Mucosa of rectum (tissue), 2 donors: ENCODE results near the gene EBNA1BP2.
"Not testable (repeated sequence)": the region's sequence is repeated elsewhere in the genome, so short reads cannot be mapped to it uniquely, and the experiment has no call there.

ENCODE experiments used
- H3K27ac ChIP-seq, 2 donors: one replicate each; pipeline ENCODE4 v1.7.0; 2013; ENCODE audit warnings: inconsistent platforms in 2 of 2, low read depth in 2 of 2, low read length in 2 of 2
- H3K27me3 ChIP-seq, 2 donors: one replicate each; pipeline ENCODE4 v1.7.0; 2013; ENCODE audit warnings: low read length in 2 of 2; ENCODE audit not compliant: control insufficient read depth in 2 of 2, insufficient read depth in 2 of 2
- H3K36me3 ChIP-seq, 2 donors: one replicate each; pipeline ENCODE4 v1.7.0; 2013; ENCODE audit warnings: low read length in 2 of 2; ENCODE audit not compliant: control insufficient read depth in 2 of 2, insufficient read depth in 2 of 2
- H3K4me1 ChIP-seq, 2 donors: one replicate each; pipeline ENCODE4 v1.7.0; 2013; ENCODE audit warnings: low read length in 2 of 2, mild to moderate bottlenecking in 1 of 2; ENCODE audit not compliant: control insufficient read depth in 2 of 2, insufficient read depth in 2 of 2
- H3K4me3 ChIP-seq, 2 donors: one replicate each; pipeline ENCODE4 v1.7.0; 2013; ENCODE audit warnings: low read length in 2 of 2
- H3K9ac ChIP-seq, 2 donors: one replicate each; pipeline ENCODE4 v1.7.0; 2013; ENCODE audit warnings: low read length in 2 of 2, low read depth in 1 of 2, mild to moderate bottlenecking in 1 of 2
- H3K9me3 ChIP-seq, 2 donors: one replicate each; pipeline ENCODE4 v1.7.0; 2013; ENCODE audit warnings: low read length in 2 of 2; ENCODE audit not compliant: control insufficient read depth in 2 of 2
- donor health status: healthy.
- donor health status: Normal muscosa, but diverticular disease.

The EBNA1BP2 gene

DNA sequence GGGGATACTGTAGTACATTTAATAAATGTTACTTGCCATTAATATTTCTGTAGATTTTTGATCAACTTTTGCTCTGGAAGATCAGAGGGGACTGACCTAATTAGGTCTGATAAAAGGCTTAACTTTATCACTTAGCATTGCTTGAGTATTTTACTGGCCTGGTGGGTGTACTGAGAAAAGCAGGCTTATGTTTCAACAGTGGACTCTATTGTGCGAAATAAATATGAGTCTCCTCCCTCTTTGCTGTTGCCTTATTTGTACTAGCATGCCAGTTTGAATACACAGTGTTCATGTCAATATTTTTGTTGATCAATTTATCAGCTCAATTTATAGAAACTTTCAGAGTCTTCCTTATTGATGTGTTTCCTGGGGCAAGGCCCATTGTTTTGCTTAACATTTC lies 49.1 kb downstream of the EBNA1BP2 start:
- H3K27ac ChIP-seq = no peak overlapping the region
- no peaks in the 10 kb centered on the region for H3K27me3 ChIP-seq

DNA sequence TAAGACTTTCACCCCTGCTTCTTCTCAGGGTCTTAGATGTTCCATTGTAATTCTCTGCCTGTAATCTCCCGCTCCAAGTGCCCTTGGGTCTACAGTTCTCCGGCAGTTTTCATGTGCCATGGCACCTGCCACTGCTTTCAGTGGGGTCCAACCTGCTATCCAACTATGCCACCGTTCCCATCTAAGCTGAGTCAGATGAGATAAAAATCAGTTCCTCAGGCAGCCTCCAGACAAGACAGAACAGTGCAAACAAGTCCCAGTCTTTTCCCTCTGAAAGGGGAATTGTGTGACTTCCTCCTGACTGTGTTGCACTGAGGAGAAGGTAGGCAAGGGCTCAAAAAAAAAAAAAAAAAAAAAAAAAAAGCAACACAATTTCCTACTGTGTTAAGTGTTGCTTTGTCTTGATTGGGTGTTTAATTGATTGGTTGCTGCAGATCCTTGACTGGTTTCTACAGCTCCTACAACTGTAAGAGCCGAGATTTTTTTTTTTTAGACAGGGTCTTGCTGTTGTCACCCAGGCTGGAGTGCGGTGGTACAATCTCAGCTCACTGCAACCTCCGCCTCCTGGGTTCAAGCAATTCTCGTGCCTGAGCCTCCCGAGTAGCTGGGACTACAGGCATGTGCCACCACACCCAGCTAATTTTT lies 50.7 kb downstream of the EBNA1BP2 start:
- Histone ChIP-seq H3K36me3 (no peaks in the 10 kb centered on the region), H3K27ac (no peak overlapping the region), H3K4me3 (no peak overlapping the region), H3K27me3 (no peaks in the 10 kb centered on the region), H3K9me3 (no peaks in the 10 kb centered on the region), H3K9ac (no peak overlapping the region), H3K4me1 (no peaks in the 10 kb centered on the region)

More for the DNA sequence above, 49.1 kb downstream of the EBNA1BP2 start:
- Histone ChIP-seq H3K4me1 (no peaks in the 10 kb centered on the region), H3K4me3 (no peak overlapping the region), H3K36me3 (no peaks in the 10 kb centered on the region), H3K9me3 (no peaks in the 10 kb centered on the region), H3K9ac (no peak overlapping the region)

DNA sequence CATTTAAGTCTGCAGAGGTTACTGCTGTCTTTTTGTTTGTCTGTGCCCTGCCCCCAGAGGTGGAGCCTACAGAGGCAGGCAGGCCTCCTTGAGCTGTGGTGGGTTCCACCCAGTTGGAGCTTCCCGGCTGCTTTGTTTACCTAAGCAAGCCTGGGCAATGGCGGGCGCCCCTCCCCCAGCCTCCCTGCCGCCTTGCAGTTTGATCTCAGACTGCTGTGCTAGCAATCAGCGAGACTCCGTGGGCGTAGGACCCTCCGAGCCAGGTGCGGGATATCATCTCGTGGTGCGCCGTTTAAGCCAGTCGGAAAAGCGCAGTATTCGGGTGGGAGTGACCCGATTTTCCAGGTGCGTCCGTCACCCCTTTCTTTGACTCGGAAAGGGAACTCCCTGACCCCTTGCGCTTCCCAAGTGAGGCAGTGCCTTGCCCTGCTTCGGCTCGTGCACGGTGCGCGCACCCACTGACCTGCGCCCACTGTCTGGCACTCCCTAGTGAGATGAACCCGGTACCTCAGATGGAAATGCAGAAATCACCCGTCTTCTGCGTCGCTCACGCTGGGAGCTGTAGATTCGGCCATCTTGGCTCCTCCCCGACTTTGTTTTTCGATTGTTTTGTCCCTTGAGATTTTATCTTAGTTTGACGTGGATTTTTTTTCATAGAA lies 52.0 kb downstream of the EBNA1BP2 start:
- Histone ChIP-seq H3K9ac (peak overlapping the region in 1 of 2 donors; percentile 10), H3K4me3 (peak overlapping the region; percentile 46 to 56)
- H3K36me3 ChIP-seq, H3K4me1 ChIP-seq, H3K27ac ChIP-seq, H3K27me3 ChIP-seq, H3K9me3 ChIP-seq: not testable (repeated sequence)
